Midbrain (tissue), 1 donor: ENCODE measurements around the gene FAM221B.

Experiments
- DNase-seq: peaks from one replicate; lab custom pipeline; 2025; lab: John Stamatoyannopoulos, UW

FAM221B gene

DNA sequence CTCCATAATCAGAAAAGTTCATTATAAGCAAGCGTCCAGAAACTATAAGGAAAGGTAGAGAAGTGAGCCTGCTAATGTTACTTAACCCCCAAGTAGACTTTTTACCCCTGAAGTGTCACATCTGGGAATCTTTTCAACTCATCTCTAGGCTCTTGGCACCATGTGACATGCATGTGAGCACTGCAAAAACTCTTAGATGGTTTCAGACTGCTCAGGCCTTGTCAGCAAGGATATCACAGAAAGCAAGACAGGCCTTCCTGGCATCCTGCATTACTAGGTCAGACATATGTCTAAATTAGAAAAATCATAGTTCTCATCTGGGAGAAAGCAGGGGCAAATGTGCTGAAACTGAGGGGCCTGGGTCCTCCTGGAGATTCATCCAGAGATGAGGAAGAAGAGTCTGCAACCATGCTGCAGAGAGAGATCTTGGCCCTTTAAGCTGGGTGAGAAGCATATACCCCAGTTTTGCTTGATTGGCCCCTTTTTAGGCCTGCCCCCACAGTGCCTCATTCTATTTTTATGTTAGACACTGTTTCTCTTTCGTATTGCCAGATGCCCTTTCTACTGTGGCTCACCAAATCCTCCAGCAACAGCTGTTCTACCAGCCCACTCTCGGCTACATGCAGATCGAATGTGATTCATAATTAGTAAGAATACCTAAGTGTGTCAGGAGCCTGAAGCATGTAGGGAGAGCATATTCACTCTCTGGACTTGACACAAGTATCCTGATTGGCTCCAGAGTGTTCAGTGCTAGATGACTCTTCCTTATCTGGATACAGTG is 19.4 kb upstream of the FAM221B start:
- DNase-seq, result no peak

DNA sequence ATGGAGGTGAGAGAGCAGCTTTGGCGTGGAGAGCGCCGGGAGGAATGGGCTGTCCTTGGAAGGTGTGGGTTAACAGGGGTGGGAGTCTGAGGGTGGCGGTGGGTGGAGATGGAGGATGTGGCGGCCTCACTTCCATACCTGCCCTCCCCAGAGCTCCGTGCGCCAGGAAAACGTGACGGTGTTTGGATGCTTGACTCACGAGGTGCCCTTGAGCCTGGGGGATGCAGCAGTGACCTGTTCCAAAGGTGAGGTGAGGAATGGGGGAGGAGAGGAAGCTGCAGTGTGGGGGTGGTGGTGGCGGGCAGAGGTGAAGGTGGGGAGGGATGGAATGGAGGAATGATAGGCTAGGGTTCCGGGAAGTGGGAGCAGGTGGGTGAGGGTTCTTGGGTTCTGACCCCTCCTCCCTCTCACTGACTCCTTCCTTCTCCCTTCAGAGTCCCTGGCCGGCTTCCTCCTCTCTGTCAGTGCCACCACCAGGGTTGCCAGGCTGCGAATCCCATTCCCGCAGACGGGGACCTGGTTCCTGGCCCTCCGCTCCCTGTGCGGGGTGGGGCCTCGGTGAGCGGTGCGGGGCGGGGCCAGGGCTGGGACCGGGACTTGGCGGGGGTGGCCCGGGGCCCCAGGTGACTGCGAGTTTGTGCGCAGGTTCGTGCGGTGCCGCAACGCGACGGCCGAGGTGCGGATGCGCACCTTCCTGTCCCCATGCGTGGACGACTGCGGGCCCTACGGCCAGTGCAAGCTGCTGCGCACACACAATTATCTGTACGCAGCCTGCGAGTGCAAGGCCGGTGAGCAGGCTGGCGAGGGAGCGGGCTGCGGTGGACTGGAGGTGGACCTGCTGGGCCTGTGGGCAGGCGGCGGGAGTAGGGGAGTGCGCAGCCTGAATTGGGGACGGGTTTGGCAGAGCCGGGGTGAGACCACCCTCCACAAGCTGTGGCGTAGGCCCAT is 17.6 kb upstream of the FAM221B start:
- no peak for DNase-seq

DNA sequence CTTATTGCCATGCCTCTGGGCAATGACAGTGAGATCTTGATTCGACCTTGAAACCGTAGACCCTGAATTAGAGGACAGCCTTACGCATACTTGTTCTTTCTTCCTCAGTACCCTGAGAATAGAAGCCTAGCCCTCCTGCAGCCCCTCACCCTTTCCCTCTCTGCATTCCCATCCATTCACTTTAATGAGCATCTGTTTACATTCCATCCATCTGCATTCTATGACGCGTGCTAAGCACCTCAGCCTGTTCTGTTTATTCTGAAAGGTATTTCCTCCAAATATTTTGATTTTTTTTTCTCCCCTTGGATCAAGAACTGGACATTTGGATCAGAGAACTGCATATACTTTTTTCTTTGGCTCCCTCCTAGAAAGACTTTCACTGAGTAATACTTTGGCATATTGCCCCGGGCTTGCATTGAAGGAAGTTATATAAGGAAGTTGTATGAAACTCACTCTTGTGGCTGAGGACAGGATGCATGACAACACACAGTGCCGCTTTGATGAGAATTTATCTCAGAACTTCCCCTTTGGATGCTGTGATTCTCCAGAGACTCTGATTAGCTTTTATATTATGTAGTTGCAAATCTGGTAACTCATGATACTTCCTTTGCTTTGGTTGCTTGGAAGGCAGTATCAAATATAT is 16.2 kb upstream of the FAM221B start:
- peak; percentile 55 for DNase-seq

DNA sequence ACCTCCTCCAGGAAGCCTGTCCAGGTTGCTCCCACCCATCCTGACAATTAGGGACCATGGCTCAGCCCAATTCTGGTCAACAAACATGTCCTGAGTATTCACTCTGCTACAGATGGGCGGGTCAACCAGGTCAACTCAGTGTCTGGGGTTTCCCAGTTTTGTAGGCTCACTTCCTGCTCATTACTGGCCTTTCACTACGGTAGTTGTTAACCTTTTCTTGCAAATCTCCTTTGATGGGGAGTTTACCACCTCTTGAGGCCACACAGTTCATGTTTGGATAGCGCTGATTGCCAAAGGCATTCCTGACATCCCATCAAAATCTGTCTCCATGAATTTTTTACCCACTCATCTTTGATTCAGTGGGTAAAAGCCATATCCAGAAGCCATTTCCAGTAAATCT is 14.3 kb upstream of the FAM221B start:
- DNase-seq, result no peak

GRCh38 chr9:35842020-35842745 is 13.7 kb upstream of the FAM221B start:
- no peak for DNase-seq

- DNase-seq, result no peak
These were observed 13.0 kb upstream of the FAM221B start for GRCh38 chr9:35841645-35841900.

DNA sequence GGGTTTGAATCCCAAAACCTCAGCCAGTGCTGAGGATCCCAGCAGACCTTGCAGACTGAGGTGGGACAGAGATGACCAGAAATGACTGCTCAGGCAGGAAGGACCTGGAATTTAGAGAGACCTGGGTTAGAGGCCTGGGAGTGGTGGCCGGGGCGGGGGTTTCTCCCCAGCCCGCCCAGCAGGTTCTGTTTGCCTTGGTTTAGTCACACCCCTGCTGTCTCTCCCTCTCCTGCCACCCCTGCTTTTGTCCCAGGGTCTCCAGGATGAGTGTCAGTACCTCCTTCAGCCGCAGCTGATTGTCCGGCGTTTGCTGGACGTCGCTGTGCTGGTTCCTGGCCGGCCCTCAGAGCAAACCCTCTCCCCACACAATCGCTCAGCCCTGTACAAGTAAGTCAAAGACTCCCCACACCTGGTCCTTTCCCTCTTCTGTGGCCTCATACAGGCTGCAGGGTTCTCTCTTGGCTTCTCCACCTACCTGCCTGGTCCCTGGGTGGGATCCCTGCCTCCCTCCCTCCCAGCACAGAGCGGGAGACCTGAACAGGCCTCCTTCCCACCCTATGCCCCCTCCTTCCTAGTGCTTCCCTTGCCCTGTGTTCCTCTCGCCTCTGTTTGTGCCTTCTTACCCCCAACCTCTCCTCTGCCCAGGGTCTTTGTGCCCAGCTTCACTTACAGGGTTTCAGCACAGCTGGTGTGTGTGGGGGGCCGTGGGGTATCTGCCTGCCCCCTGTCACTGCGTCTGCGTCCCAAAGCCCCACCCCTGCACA is 12.5 kb upstream of the FAM221B start:
- no peak for DNase-seq

DNA sequence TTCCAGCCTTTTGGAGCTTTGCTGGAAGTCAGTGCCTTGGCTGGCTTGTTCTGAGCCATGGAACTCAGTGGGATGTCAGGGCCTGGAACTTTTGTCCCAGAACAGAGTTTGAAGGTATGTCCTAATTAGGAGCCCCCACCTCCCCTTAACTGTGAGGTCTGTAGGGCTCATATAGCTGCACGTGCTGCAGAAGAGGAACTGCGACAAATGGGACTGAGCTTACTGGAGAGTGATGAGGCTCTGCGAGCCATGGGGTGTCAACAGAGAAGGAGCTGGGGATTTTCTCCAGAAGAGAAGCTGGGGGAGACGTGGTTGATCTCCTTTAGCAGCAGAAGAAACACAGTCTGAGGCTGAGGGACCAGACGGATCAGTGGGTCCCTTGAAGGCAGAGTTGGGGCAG is 11.4 kb upstream of the FAM221B start:
- DNase-seq, result no peak

GRCh38 chr9:35836595-35836994 is 8.1 kb upstream of the FAM221B start:
- no peak for DNase-seq

GRCh38 chr9:35835766-35836165 is 7.2 kb upstream of the FAM221B start:
- DNase-seq, result no peak

DNA sequence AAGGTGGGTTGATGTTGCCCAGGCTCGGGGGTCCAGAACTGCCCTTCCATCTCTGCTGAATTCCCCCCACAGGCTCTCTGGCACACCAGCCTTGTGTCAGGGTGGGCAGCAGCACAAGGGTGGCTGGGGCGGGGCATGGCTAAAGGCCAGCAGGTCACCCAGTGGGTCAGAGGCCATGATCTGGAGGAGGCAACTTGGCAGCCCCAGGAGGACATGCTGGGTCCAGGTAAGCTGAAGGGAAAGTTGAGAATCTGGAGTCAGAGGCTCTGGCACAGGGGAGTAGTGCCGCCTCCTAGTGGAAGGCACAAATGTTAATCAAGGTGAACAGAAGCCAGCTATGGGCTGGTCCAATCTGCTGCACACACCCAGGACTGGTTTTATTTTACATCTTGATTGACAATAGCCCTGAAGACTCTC is 6.7 kb upstream of the FAM221B start:
- DNase-seq, result no peak

GRCh38 chr9:35834260-35835215 is 6.0 kb upstream of the FAM221B start:
- no peak for DNase-seq

- no peak for DNase-seq
These were observed 4.3 kb upstream of the FAM221B start for GRCh38 chr9:35832814-35833213.

DNA sequence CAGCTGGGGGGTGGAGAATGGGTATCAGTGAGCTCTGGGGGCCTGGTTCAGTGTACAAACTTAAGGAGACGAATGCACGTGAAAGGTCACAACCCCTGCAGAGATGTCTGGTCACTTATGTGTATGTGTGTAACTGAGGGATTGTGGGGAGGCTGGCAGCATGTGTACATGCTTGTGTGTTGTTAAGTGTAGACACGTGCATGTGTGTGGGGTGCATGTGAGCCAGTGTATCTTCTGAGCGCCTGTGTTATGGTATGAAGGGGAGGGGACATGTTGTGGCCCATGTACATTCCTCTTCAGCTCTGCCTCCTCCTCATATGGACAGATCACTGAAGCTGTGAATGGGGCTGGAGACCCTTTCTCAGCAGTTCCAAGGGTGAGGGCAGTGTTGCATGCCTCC is 2.5 kb upstream of the FAM221B start:
- DNase-seq, result no peak

GRCh38 chr9:35829764-35830096 is 1.2 kb upstream of the FAM221B start:
- DNase-seq, result no peak

DNA sequence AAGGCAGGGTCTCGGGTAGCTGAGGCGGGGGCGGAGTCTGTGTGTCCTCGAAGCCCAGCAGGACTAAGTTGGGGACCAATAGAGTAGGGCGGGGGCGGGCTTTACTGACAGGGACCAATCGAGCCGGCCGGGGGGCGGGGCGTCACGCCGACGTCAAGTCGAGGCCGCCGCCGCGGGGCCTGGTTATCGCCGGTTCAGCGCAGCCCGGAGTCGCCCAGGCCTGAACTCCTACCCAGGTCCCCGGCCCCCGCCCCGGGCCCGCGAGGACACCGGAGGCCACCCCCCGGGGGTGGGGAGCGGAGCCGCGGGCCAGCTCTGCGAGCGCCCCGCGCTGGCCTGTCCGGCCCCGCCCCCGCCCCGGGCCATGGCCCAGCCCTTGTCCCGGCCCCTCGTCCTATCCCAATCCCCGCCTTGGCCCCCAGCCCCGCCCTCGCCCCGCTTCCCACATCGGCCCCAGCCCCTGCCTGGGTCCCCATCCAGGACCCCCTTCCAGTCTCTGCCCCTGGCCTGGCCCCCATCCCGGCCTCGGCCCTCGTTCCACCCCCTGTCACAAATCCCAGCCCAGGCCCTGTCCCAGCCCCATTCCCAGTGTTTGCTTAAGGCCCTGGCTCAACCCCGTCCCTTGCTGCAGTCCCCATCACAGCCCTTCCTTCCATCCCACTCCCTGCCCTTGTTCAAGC is 692 bp upstream of the FAM221B start, which contains the start of gene TMEM8B:
Gene TMEM8B (plus strand): TSS at position 145 of the 680 bp plus-strand sequence. CDS start 220 bp downstream, at position 365.
- peak; percentile 93 for DNase-seq

- no peak for DNase-seq
These were observed 1.0 kb downstream of the FAM221B start for GRCh38 chr9:35827486-35827885.

DNA sequence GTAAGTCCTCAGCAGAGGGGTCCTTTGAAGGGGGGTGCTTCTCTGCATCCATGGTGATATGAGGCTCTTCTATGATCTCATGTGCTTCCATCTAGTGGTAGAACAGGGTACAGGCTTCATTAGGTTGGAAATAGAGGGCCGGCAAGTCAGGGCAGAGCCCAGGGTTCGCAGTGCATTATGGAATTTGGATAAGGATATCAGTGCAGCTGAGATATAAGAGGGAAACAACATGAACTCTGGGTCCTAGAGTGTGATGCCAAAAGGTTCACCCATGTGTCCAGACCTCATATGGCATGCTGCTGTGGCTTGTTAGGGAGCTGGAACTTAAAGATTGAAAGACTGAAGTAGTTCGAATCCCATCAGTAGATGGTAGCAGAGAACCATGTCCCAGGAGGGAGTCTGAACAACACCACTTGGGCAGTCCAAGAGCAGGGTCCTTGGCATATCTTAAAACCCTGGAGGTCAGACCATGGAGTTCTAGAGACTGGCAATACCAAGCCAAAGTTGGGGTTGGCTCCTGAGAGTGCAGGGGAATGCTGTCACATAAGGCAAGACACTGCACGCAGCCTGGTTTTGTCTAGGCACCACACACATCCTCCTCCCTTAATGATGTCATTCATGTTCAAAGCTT is 2.3 kb downstream of the FAM221B start:
- peak; percentile 53 for DNase-seq

DNA sequence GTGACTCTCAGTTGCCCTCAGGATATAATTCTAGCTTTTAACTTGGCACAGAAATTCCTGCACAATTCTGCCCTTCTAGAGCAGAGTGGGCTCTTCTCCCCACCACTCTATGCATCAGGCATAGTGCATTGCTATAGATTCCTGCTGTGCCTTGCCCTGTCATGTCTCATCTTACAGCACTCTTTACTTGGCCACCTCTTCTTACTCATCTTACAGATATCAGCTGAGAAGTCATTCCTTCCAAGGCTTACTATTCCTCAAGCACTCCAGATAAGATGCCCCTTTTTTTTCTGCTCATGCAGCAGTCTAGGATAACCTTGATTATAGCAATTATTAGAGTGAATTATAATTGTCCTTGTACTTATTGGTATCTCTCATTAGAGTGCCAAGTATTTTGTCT is 5.6 kb downstream of the FAM221B start:
- DNase-seq, result no peak
